Fibroblast of skin of scalp (primary cell): Measurements from ENCODE around the gene TMPRSS12. TPM values are rescaled to one million over a fixed set of nuclear protein-coding genes. Genes with fewer than 3 reads are reported as not detected.
"Not testable (repeated sequence)": the region's sequence is repeated elsewhere in the genome, so short reads cannot be mapped to it uniquely, and the experiment has no call there.

Experiments used
- DNase-seq: peaks from one replicate; pipeline ENCODE4 v3.0.0-alpha.2; 2013
- polyA plus RNA-seq, 2 experiments: library from polyadenylated mRNA; unstranded; fragments of 120-200 nt; gene quantifications; one replicate each; pipeline ENCODE4 v1.2.1, GENCODE V29; 2013; ENCODE audit not compliant: insufficient read length in 2 of 2

TMPRSS12 gene, protein sequence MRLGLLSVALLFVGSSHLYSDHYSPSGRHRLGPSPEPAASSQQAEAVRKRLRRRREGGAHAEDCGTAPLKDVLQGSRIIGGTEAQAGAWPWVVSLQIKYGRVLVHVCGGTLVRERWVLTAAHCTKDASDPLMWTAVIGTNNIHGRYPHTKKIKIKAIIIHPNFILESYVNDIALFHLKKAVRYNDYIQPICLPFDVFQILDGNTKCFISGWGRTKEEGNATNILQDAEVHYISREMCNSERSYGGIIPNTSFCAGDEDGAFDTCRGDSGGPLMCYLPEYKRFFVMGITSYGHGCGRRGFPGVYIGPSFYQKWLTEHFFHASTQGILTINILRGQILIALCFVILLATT
- not detected for polyA plus RNA-seq (2013, experiment 1 of 2; ENCODE audit: insufficient read length)
- polyA plus RNA-seq (2013, experiment 2 of 2; ENCODE audit: insufficient read length): not detected

DNA sequence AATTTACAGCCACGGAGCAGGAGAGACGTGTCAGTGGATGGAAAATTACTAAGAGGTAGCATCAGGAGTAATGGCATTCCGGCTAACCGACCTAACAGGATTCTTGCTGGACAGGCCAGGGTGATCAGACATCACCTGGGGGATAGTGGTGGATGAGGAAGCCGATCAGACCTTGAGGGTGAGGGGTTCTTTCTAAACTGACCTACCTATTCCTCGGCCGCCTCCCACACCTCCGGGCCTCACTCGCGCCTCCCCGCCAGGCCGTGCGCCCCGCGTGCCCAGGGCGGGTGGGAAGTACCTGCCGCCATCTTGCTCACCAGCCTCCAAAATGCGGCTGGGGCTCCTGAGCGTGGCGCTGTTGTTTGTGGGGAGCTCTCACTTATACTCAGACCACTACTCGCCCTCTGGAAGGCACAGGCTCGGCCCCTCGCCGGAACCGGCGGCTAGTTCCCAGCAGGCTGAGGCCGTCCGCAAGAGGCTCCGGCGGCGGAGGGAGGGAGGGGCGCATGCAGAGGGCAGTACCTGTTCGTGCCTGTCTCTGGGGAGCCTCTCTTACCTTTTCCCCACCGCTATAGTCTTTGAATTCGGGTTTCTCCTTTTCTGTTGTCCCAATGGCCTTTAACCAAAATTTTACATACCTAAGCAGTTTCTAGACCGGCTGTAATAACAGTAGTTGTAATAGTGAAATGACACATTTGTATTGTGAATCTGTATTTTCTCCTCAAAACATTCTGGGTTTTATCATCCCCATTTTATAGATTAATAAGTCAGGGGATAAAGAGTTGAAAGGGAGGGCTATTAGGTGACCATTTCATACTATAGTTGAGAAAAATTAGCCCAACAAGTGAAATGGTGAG, at the start of gene TMPRSS12:
TMPRSS12 (plus strand) TSS at position 290 of the 857 bp plus-strand sequence; CDS start at position 329, 39 bp downstream.
- DNase-seq: no peak

- peak; percentile 6 for DNase-seq
Observed at GRCh38 chr12:50799908-50800307, 42.8 kb upstream of the TMPRSS12 start.

DNA sequence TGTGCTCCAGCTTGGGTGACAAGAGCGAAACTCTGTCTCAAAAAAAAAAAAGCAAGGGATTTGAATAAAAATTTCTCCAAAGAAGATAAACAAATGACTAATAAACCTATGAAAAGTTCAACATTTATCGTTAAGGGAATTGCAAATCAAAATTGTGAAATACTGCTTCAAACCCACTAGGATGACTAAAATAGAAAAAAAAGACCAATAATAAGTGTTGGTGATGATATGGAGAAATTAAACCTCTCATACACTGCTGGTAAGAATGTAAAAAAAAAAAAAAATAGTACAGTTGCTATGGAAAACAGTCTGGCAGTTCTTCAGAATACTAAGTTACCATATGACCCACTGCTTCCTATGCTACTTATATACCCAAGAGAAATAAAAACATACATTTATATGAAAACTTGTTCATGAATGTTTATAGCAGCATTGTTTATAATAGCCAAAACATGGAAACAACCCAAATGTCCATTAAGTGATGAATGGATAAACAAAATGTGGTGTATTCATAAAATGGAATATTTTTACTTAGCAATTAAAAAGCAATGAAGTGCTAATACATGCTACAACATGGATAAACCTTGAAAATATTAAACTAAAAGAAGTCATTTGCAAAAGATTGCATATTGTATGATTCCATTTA, 39.4 kb upstream of the TMPRSS12 start:
- no peak for DNase-seq

DNA sequence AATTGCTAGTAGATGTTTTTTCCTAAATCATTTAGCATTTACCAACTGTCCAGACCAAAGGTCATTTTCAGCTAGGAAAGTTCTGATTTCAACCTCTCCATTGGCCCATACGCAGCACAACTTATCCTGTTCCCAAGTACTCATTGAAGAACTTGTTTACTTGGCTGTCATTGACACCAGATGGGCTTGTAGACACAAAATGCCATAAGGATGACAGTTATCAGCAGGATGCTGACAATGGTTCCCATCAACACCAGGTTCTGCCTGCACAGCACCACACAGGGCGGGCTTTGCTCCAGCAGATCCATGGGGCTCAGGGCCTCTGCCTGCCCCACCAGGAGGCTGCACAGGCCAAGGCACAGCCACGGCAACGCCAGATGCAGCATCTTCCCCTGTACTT, 36.5 kb upstream of the TMPRSS12 start:
- DNase-seq: no peak

DNA sequence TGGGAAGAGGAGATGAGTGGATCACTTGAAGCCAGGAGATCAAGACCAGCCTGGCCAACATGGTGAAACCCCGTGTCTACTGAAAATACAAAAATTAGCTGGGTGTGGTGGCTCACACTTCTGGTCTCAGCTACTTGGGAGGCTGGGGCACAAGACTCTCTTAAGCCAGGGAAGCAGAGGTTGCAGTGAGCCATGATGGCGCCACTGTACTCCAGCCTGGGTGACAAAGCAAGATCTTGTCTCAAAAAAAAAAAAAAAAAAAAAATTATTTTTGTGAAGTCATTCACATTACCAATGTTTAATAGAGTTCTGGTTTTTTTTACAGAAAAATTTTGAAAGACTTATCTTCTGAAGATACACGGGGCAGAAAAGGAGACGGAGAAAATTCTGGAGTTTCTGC, 33.6 kb upstream of the TMPRSS12 start:
- DNase-seq: not testable (repeated sequence)

DNA sequence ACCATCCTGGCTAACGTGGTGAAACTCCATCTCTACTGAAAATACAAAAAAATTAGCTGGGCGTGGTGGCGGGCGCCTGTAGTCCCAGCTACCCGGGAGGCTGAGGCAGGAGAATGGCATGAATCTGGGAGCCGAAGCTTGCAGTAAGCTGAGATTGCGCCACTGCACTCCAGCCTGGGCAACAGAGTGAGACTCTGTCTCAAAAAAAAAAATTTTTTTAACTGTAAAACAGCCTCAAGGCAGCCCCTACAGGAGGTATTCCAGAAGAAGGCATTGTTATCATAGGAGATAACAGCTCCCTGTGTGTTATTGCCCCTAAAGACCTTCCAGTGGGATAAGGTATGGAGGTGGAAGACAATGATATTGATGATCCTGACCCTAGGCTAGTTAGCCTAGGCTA, 27.8 kb upstream of the TMPRSS12 start:
- not testable (repeated sequence) for DNase-seq

DNA sequence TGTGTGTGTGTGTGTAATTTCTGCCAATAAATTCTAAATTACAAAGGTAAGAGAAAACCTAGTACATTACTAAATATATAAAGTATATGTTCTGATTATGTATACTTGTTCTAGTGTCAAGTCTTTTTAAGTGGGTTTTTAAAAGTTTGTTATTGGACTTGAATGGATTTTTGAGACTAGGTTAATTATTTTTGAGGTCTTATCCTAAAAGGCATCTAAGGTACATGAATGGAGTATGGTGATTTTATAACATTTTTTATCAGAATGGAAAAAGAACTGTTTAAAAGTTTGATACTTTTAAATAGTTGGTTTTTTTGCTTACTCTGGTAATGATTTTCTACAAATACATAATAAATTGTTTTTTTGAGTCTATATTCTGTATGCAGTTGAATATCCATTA, 22.5 kb upstream of the TMPRSS12 start:
- no peak for DNase-seq

DNA sequence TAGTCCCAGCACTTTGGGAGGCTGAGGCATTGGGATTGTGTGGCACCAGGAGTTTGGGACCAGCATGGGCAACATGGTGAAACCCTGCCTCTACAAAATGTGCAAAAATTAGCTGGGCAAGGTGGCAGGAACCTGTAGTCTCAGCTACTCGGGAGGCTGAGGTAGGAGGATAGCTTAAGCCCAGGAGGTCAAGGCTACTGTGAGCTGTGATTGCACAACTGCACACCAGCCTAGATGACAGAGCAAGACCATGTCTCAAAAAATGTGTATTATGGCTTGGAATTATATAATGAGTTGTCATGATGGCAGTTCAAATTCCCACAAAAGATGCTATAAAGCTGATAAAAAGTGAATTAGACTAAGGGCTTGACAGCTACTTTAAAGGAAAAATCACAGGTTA, 20.6 kb upstream of the TMPRSS12 start:
- no peak for DNase-seq

- not testable (repeated sequence) for DNase-seq
Observed at GRCh38 chr12:50823724-50824123, 19.0 kb upstream of the TMPRSS12 start.

DNA sequence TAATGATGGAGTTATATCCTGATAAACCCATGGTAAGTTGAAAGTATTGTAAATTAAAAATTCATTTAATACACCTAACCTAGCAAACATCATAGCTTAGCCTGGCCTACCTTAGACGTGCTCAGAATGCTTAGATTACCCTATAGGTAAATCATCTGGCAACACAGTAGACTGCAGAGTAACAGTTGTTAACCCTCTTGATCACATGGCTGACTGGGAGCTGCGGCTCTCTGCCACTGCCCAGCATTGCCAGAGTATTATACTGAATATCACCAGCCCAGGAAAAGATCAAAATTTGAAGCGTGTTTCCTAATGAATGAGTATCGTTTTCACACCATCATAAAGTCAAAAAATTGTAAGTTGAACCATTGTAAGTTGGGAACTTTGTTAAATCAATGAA, 17.8 kb upstream of the TMPRSS12 start:
- DNase-seq: no peak

DNA sequence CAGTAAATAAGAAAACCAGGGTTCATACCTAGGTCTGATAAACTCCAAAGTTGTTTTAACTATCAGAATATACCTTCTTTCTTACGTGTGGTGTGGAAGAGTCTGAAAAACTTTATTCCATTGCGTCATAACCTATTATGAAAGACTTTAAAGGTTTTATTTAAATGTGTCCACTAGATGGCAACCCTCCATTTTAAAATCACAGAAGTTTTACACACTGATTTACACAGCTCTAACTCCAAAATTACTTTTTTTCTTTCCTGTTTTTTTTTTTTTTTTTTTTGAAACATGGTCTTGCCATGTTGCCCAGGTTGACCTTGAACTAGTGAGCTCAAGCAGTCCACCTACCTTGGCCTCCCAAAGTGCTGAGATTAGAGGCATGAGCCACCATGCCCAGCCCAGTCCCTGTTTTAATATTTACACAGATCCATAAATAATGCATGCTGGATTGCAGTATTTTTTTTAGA, 17.3 kb upstream of the TMPRSS12 start:
- DNase-seq: peak; percentile 72

- DNase-seq: no peak
Observed at GRCh38 chr12:50828121-50828520, 14.6 kb upstream of the TMPRSS12 start.

DNA sequence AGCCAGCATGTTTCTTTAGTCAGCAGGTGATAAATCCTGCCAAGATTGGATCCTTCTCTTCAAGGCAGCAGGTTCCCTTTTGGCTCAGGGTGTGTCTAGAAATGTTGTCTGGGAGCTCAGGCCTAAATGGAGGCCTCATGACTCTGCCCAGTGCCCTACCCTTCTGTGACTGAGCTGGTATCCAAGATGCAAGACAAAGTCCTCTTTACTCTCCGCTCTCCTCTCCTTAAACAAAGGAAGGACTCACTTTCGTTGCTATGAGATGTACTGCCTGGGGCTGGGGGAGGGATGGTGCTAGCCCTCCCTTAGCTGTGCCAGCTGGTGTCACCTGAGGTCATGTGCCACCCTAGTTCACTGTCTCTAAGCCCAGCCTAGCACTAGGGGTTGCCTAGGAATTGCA, 13.8 kb upstream of the TMPRSS12 start:
- no peak for DNase-seq

DNA sequence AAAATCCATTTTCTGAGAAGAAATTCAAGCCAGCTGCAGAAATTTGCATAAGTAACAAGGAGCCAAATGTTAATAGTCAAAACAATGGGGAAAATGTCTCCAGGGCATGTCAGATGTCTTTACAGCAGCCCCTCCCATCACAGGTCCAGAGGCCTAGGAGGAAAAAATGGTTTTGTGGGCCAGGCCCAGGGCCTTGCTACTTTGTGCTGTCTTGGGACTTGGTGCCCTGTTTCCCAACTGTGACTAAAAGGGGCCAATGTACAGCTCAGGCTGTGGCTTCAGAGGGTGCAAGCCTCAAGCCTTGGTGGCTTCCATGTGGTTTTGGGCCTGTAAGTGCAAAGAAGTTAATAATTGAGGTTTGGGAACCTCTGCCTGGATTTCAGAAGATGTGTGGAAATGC, 8.9 kb upstream of the TMPRSS12 start:
- not testable (repeated sequence) for DNase-seq

DNA sequence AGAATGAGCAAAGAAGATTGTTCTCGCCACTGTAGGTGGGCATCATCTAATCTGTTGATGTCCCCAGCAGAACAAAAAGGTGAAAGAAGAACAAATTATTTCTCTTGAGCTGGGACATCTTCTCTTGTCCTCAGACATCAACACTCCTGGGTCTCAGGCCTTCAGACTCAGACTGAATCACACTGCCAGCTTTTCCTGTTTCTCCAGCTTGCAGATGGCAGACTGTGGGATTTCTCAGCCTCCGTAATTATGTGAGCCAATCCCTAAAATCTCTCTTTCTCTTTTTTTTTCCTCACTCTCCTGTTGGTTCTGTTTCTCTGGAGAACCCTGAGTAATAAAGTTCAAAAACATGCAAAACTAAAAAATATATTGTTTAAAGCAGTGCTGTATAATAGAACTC, 3.7 kb upstream of the TMPRSS12 start:
- DNase-seq: no peak

DNA sequence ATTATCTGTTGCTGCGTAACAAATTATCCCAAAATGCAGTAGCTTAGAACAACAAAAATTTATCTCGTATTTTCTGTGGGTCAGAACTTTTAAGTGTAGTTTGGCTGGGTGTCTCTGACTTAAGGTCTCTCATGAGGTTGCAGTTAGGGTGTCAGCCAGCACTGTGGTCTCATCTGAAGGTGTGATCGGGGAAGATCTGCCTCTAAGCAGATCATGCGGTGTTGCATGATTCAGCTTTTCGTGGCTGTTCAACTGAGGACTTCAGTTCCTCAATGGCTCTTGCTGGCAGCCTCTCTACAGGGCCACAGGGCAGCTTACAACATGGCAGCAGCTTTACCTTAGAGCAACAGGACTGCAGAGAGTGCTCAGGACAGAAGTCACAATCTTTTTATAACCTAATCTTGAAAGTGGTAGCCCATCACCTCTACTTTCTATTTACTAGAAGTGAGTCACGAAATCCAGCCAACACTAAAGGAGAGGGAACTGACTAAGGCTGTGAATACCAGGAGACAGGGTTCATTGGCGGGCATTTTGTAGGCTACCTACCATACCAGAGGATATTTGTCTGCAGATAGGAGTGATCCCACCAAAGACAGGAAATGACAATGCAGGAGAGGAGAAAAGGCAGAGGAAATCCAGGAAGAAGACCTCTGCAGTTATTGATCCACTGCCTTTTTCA, 1.8 kb upstream of the TMPRSS12 start:
- DNase-seq: no peak

- no peak for DNase-seq
Observed at GRCh38 chr12:50841716-50842531, 802 bp upstream of the TMPRSS12 start.

DNA sequence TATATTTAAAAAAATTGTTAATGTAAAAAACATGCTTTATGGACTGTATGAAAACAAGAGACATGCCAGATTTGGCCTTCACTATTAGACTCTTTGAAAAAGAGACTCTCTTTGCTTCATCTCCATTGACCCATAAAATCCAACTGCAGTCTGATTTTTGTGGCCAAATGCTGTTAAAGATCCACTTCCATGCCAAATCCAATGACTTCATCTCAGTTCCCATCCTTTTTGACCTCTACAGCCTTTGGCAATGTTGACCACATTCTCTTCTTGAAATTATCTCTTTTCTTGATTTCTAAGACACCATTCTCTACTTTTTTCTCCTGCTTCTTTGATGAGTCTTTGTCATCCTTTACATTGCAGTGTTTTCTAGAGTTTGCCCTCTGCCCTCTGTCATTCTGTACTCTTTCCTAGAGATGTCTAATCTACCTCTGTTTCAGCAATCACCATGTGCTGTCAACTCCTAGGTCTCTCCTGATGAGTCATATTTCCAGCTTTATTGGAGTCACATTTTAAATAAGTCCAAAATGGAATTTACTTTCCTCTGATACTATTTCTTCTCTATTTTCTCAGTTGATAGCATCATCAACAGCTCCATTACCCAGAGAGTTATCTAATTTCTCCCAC, 2.4 kb downstream of the TMPRSS12 start:
- DNase-seq: no peak

GRCh38 chr12:50848963-50849362, 6.2 kb downstream of the TMPRSS12 start:
- DNase-seq: no peak

- not testable (repeated sequence) for DNase-seq
Observed at GRCh38 chr12:50855218-50855617, 12.5 kb downstream of the TMPRSS12 start.

GRCh38 chr12:50855679-50856078, 13.0 kb downstream of the TMPRSS12 start:
- not testable (repeated sequence) for DNase-seq
